PC-3 (cell line): ENCODE results near the gene MLXIPL.

Source experiments
- CTCF ChIP-seq: fragments of 300-600 bp; sonication (generic); conservative IDR thresholded peaks from 2 replicates; pipeline ENCODE4 v1.5.1; 2017; ENCODE audit warnings: antibody characterized with exemption, low read depth, mild to moderate bottlenecking, low read length
- EZH2 ChIP-seq: fragments of 300-600 bp; sonication (generic); IDR thresholded peaks from one replicate; pipeline ENCODE4 v1.6.1; 2017; ENCODE audit warnings: antibody characterized with exemption, mild to moderate bottlenecking, low read length; ENCODE audit not compliant: unreplicated experiment
- EZH2phosphoT487 ChIP-seq: fragments of 300-600 bp; sonication (generic); IDR thresholded peaks from 2 replicates; pipeline ENCODE4 v1.6.1; 2018; ENCODE audit warnings: mild to moderate bottlenecking, antibody characterized with exemption, low read length, borderline replicate concordance

DNA sequence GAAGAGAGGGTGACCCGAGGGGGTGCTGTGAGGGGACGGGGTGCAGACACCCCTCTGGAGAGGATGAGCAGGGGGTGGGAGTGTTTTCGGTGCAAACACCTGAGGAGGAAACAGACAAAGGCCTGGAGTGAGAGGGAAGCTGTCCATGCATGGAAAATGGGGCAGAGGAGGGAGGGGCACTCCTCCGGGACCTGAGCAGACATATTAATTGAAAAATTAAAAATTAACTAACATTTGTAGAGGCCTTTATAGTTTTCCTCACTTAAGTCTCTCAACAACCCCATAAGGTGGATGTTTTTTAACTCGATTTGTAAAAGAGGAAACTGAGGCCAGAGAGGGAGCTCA is 44.5 kb upstream of the MLXIPL start:
- TF ChIP-seq CTCF (no peak), EZH2 (no peak), EZH2phosphoT487 (no peak)
